SK-N-DZ (cell line): Measurements from ENCODE around the gene FBXO47.

Experiments used
- small RNA-seq, 2 experiments: library from RNA; depleted of rRNA; stranded (forward); fragments of <200 nt; gene quantifications; one replicate each; pipeline ENCODE3, GENCODE V24; 2014

Gene FBXO47

Small RNA genes within 50 kb of the gene (small RNA-seq; reads per million reads assigned to genes)
- 0 reads per million in 2 experiments for gene MIR6779
